ENCODE results near the gene CARD9. TPM values are rescaled to one million over a fixed set of nuclear protein-coding genes. Genes with fewer than 3 reads are reported as not detected.

CARD9 gene
- total RNA-seq, 1 experiment from 2014 or later = 1.7 TPM

GRCh38 chr9:136370687-136371532, 2.6 kb downstream of the CARD9 start:
- ATAC-seq (no peak), DNase-seq (ENCODE audit: low read depth, low spot score) (no peak)
- Histone ChIP-seq H3K9me3 (ENCODE audit: control insufficient read depth, insufficient read depth, low read depth, low read length) (no peaks in the 10 kb centered on the region), H3K4me3 (ENCODE audit: low read depth in 2 of 2, low read length in 2 of 2) (no peak overlapping the region), H3K27ac (ENCODE audit: low read length) (no peak overlapping the region), H3K27me3 (ENCODE audit: control insufficient read depth, insufficient read depth, low read length) (no peaks in the 10 kb centered on the region), H3K36me3 (ENCODE audit: control insufficient read depth, insufficient read depth, low read length) (no peaks in the 10 kb centered on the region), H3K4me1 (ENCODE audit: control insufficient read depth, insufficient read depth, low read length) (no peaks in the 10 kb centered on the region)
- POLR2A ChIA-PET = no interaction called here
- TF ChIP-seq SIN3A (IDR thresholded peaks at IDR 0.05; ENCODE audit: borderline replicate concordance, insufficient read depth, low read depth, low read length) (no peak), TCF7L2 (IDR thresholded peaks at IDR 0.05; ENCODE audit: low read depth, low read length) (no peak), CTCF (IDR thresholded peaks at IDR 0.05) (no peak)
- CTCF ChIA-PET = no interaction called here
- BruUV-seq (replicated peaks) = no TSS peak
- in situ Hi-C loops (cut with HindIII; ENCODE audit: low pct_unique_long_range_greater_than_20kb, low sequenced_read_pairs) (no loop called here), intact Hi-C loops (cut with micrococcal nuclease; ENCODE audit: unreplicated experiment) (no loop called here)

- DNase-seq (ENCODE audit: low read depth, low spot score) (no peak), ATAC-seq (no peak)
- in situ Hi-C loops (cut with HindIII; ENCODE audit: low pct_unique_long_range_greater_than_20kb, low sequenced_read_pairs) = no loop called here
- Histone ChIP-seq H3K27me3 (ENCODE audit: control insufficient read depth, insufficient read depth, low read length) (no peaks in the 10 kb centered on the region), H3K4me3 (ENCODE audit: low read depth in 2 of 2, low read length in 2 of 2) (no peak overlapping the region), H3K27ac (ENCODE audit: low read length) (no peak overlapping the region), H3K4me1 (ENCODE audit: control insufficient read depth, insufficient read depth, low read length) (no peaks in the 10 kb centered on the region), H3K9me3 (ENCODE audit: control insufficient read depth, insufficient read depth, low read depth, low read length) (no peaks in the 10 kb centered on the region), H3K36me3 (ENCODE audit: control insufficient read depth, insufficient read depth, low read length) (no peaks in the 10 kb centered on the region)
- intact Hi-C loops (cut with micrococcal nuclease; ENCODE audit: unreplicated experiment) = no loop called here
- TF ChIP-seq SIN3A (IDR thresholded peaks at IDR 0.05; ENCODE audit: borderline replicate concordance, insufficient read depth, low read depth, low read length) = no peak
- TF ChIP-seq TCF7L2 (IDR thresholded peaks at IDR 0.05; ENCODE audit: low read depth, low read length) = no peak
- no peak for TF ChIP-seq CTCF (IDR thresholded peaks at IDR 0.05)
- TF ChIP-seq REST (IDR thresholded peaks at IDR 0.05; ENCODE audit: insufficient read depth in 1 of 2, low read depth in 2 of 2, low read length in 1 of 2) = no peak
- TF ChIP-seq POLR2AphosphoS5 (IDR thresholded peaks at IDR 0.05; ENCODE audit: low read depth, low read length) = no peak
- ChIA-PET CTCF (no interaction called here), POLR2A (no interaction called here)
- BruUV-seq (replicated peaks) = no TSS peak
Measured at GRCh38 chr9:136370037-136370436, 3.4 kb downstream of the CARD9 start.
